ENCODE data around the gene WEE1. TPM values are rescaled to one million over a fixed set of nuclear protein-coding genes. Genes with fewer than 3 reads are reported as not detected.

Gene WEE1
- total and polyA plus RNA-seq, 10 of the 15 experiments (the other 5 are each of a cell fraction or from before 2014, with no cell fraction given): 13.8 to 69.5 (median 45.4) TPM

GRCh38 chr11:9605742-9606141 is 32.3 kb downstream of the WEE1 start:
- Histone ChIP-seq H3K4me1 (ENCODE audit: control insufficient read depth, insufficient read depth, low read length) (peaks cover 36% of the 10 kb centered on the region), H2AFZ (ENCODE audit: control insufficient read depth, low read depth, low read length) (no peak overlapping the region), H3K27ac (ENCODE audit: control insufficient read depth, insufficient read depth) (no peak overlapping the region), H4K20me1 (ENCODE audit: control insufficient read depth, insufficient read depth) (no peaks in the 10 kb centered on the region), H3K9ac (ENCODE audit: control insufficient read depth, insufficient read depth, low read length) (no peak overlapping the region), H3K36me3 (ENCODE audit: control insufficient read depth in 2 of 2, insufficient read depth in 2 of 2, low read length in 1 of 2) (no peaks in the 10 kb centered on the region), H3K27me3 (replicated peaks in 1 of 2; ENCODE audit: control insufficient read depth in 2 of 2, insufficient read depth in 2 of 2, low read length in 1 of 2) (no peaks in the 10 kb centered on the region; a peak in 1 of 4 replicates), H3K9me3 (replicated peaks; ENCODE audit: control insufficient read depth, insufficient read depth, low read length) (no peaks in the 10 kb centered on the region; the same call in 2 of the 3 replicates), H3K79me2 (ENCODE audit: control insufficient read depth, insufficient read depth, low read length) (no peaks in the 10 kb centered on the region), H3K4me3 (no peak overlapping the region), H3K4me2 (ENCODE audit: control insufficient read depth, insufficient read depth) (no peak overlapping the region)
- SMC1A ChIA-PET (ENCODE audit: uncharacterized antibody, unreplicated experiment): interaction anchor here (2.0 kb wide), 1 partner anchor 144 kb away, joined by 4 read pairs; no protein-coding TSS in a partner anchor
- RAD21 ChIA-PET (ENCODE audit: unreplicated experiment): interaction anchor here (0.7 kb wide), 1 partner anchor 249 kb away, joined by 3 read pairs; no protein-coding TSS in a partner anchor
- no TSS peak for BruUV-seq (replicated peaks)
- POLR2A ChIA-PET: interaction anchor here (0.5 to 1.5 kb wide), 4 partner anchors 29 to 874 kb away, joined by 3 to 4 read pairs (median 4); no protein-coding TSS in a partner anchor
- in situ Hi-C loops (cut with MboI) (no loop called here), intact Hi-C loops (cut with micrococcal nuclease; ENCODE audit: unreplicated experiment) (no loop called here)
- 90% methylated on average over 5 of the region's 5 CpGs for whole genome bisulfite sequencing (ENCODE audit: insufficient coverage, insufficient replicate concordance, low lambda C conversion rate, missing lambda C conversion rate)
- FAIRE-seq: no peak
- DNase-seq (ENCODE audit: low read depth, low spot score): no peak
- CTCF ChIA-PET: interaction anchor here (0.8 to 1.5 kb wide), 2 partner anchors 71 to 143 kb away, joined by 3 to 6 read pairs; no protein-coding TSS in a partner anchor
- no peak for ATAC-seq
- no peak for TF ChIP-seq CTCF (IDR thresholded peaks at IDR 0.05 in 2 of 3, conservative IDR thresholded peaks at IDR 0.05 in 1 of 3; ENCODE audit: control insufficient read depth in 2 of 3, extremely low read depth in 1 of 3, insufficient read depth in 1 of 3, low read depth in 3 of 3, low read length in 3 of 3)
- no peak for TF ChIP-seq ZBTB11 (CRISPR knock-in tag; IDR thresholded peaks at IDR 0.05)
- no peak for TF ChIP-seq NR2C2 (IDR thresholded peaks at IDR 0.05; ENCODE audit: borderline replicate concordance, control insufficient read depth, insufficient read length, low read depth)
- TF ChIP-seq E4F1 (IDR thresholded peaks at IDR 0.05; ENCODE audit: borderline replicate concordance, partially characterized antibody): no peak
- TF ChIP-seq USF2 (IDR thresholded peaks at IDR 0.05; ENCODE audit: borderline replicate concordance, low read depth, low read length): no peak
- no peak for TF ChIP-seq PBX3 (IDR thresholded peaks at IDR 0.05; ENCODE audit: insufficient replicate concordance, low read depth, low read length)
- no peak for TF ChIP-seq NKRF (conservative IDR thresholded peaks at IDR 0.05)
- no peak for TF ChIP-seq FOS (IDR thresholded peaks at IDR 0.05; ENCODE audit: borderline replicate concordance, extremely low read depth, insufficient read length)
- TF ChIP-seq ZNF217 (IDR thresholded peaks at IDR 0.05): no peak

All from GM12878 (cell line).